Measurements from ENCODE around the gene HAO2. TPM values are rescaled to one million over a fixed set of nuclear protein-coding genes. Genes with fewer than 3 reads are reported as not detected.
"Not testable (repeated sequence)": the region's sequence is repeated elsewhere in the genome, so short reads cannot be mapped to it uniquely, and the experiment has no call there.

HAO2 gene
- total RNA-seq, 4 donors from 2014 or later = 0.30 to 7.0 (median 2.7) TPM

- intact Hi-C loops (cut with DNase I; ENCODE audit: low total_unique reads) = no loop called here
- TF ChIP-seq POLR2A (IDR thresholded peaks at IDR 0.05) (no peak), CTCF (IDR thresholded peaks at IDR 0.05) (no peak)
- no peak overlapping the region for H3K4me3 ChIP-seq (ENCODE audit: low read depth, poor library complexity, severe bottlenecking)
- 35 to 39% methylated on average over 6 of the region's 6 CpGs for WGBS, 2 donors
- no peak for DNase-seq (ENCODE audit: low spot score in 2 of 2)
Observed at GRCh38 chr1:119372503-119373086, 4.0 kb downstream of the HAO2 start.

- TF ChIP-seq POLR2A (IDR thresholded peaks at IDR 0.05) (no peak), CTCF (IDR thresholded peaks at IDR 0.05) (no peak)
- no peak for DNase-seq (ENCODE audit: low spot score in 2 of 2)
- intact Hi-C loops (cut with DNase I; ENCODE audit: low total_unique reads) = no loop called here
- 42 to 46% methylated on average over 2 of the region's 2 CpGs for WGBS, 2 donors
- no peak overlapping the region for H3K4me3 ChIP-seq (ENCODE audit: low read depth, poor library complexity, severe bottlenecking)
Observed at GRCh38 chr1:119373465-119373864, 4.9 kb downstream of the HAO2 start.

- no peak for TF ChIP-seq CTCF (IDR thresholded peaks at IDR 0.05)
- no peak for TF ChIP-seq POLR2A (IDR thresholded peaks at IDR 0.05)
- intact Hi-C loops (cut with DNase I; ENCODE audit: low total_unique reads) = no loop called here
- no peak for DNase-seq (ENCODE audit: low spot score in 2 of 2)
- no peak overlapping the region for H3K4me3 ChIP-seq (ENCODE audit: low read depth, poor library complexity, severe bottlenecking)
- 29 to 50% methylated on average over 4 of the region's 4 CpGs for WGBS, 2 donors
Observed at GRCh38 chr1:119374208-119374874, 5.8 kb downstream of the HAO2 start.

GRCh38 chr1:119375366-119375765 lies 6.8 kb downstream of the HAO2 start:
- intact Hi-C loops (cut with DNase I; ENCODE audit: low total_unique reads) = no loop called here
- WGBS, 2 donors = 91 to 92% methylated on average over 1 of the region's 1 CpG
- no peak for DNase-seq (ENCODE audit: low spot score in 2 of 2)
- TF ChIP-seq CTCF (IDR thresholded peaks at IDR 0.05) = no peak
- no peak for TF ChIP-seq POLR2A (IDR thresholded peaks at IDR 0.05)
- H3K4me3 ChIP-seq (ENCODE audit: low read depth, poor library complexity, severe bottlenecking) = no peak overlapping the region

GRCh38 chr1:119376594-119376993 lies 8.0 kb downstream of the HAO2 start:
- intact Hi-C loops (cut with DNase I; ENCODE audit: low total_unique reads) = no loop called here
- TF ChIP-seq POLR2A (IDR thresholded peaks at IDR 0.05) (no peak), CTCF (IDR thresholded peaks at IDR 0.05) (no peak)
- no peak for DNase-seq (ENCODE audit: low spot score in 2 of 2)

GRCh38 chr1:119377594-119377993 lies 9.0 kb downstream of the HAO2 start:
- intact Hi-C loops (cut with DNase I; ENCODE audit: low total_unique reads); H3K4me3 ChIP-seq (ENCODE audit: low read depth, poor library complexity, severe bottlenecking); DNase-seq (ENCODE audit: low spot score in 2 of 2): not testable (repeated sequence)
- 89 to 92% methylated on average over 2 of the region's 2 CpGs for WGBS, 2 donors

More at GRCh38 chr1:119376594-119376993, 8.0 kb downstream of the HAO2 start:
- H3K4me3 ChIP-seq (ENCODE audit: low read depth, poor library complexity, severe bottlenecking) = no peak overlapping the region
- WGBS, 2 donors = 72 to 82% methylated on average over 1 of the region's 1 CpG

Measured in lower leg skin (tissue), 4 donors.